ENCODE data around the gene DYNLRB1. TPM values are rescaled to one million over a fixed set of nuclear protein-coding genes. Genes with fewer than 3 reads are reported as not detected.
"Not testable (repeated sequence)": the region's sequence is repeated elsewhere in the genome, so short reads cannot be mapped to it uniquely, and the experiment has no call there.

DYNLRB1 gene
- total RNA-seq, 4 donors from 2014 or later, result 77.6 to 181 (median 135) TPM

DNA sequence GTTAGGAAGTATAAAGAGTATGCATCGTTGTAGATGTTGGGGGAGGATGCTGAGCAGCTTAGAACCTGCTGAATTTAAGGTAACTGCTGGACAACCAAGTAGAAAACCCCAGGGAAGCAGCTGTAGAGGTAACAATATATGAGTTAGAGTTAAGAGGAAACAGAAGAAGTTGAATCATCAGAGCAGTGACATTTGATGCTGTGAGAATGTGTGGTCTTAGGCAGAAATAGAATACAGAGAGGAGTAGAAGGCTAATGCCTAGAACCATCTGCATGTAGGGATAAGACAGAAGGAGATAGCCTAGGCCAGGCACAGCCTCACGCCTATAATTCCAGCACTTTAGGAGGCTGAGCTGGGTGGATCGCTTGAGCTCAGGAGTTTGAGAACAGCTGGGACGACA lies 22.6 kb upstream of the DYNLRB1 start:
- Histone ChIP-seq H3K36me3 (peaks cover 0 to 67% (median 0%) of the 10 kb centered on the region in 3 donors), H3K9me3 (no peaks in the 10 kb centered on the region), H3K4me3 (no peak overlapping the region), H3K4me1 (no peaks in the 10 kb centered on the region), H3K27ac (no peak overlapping the region), H3K27me3 (no peaks in the 10 kb centered on the region)
- DNase-seq, result no peak
- no peak for TF ChIP-seq POLR2A (IDR thresholded peaks at IDR 0.05)
- TF ChIP-seq, protein P1, sequence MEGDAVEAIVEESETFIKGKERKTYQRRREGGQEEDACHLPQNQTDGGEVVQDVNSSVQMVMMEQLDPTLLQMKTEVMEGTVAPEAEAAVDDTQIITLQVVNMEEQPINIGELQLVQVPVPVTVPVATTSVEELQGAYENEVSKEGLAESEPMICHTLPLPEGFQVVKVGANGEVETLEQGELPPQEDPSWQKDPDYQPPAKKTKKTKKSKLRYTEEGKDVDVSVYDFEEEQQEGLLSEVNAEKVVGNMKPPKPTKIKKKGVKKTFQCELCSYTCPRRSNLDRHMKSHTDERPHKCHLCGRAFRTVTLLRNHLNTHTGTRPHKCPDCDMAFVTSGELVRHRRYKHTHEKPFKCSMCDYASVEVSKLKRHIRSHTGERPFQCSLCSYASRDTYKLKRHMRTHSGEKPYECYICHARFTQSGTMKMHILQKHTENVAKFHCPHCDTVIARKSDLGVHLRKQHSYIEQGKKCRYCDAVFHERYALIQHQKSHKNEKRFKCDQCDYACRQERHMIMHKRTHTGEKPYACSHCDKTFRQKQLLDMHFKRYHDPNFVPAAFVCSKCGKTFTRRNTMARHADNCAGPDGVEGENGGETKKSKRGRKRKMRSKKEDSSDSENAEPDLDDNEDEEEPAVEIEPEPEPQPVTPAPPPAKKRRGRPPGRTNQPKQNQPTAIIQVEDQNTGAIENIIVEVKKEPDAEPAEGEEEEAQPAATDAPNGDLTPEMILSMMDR (IDR thresholded peaks at IDR 0.05), result no peak

DNA sequence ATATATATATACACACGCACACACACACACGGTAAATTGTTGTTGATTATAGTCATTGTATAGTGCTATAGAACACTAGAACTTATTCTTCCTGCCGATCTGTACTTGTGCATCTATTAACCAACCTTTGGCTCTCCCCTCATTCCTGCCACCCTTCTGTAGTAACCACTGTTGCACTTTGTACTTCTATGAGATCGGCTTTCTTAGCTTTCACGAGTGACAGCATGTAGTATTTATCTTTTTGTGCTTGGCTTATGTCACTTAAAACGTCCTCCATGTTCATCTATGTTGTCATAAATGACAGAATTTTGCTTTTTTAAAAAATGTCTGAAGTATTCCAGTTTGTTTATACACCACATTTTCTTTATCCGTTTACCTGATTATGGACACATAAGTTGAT lies 20.9 kb upstream of the DYNLRB1 start:
- H3K27me3 ChIP-seq, result no peaks in the 10 kb centered on the region
- TF ChIP-seq, protein P1 (IDR thresholded peaks at IDR 0.05), result no peak
- TF ChIP-seq POLR2A (IDR thresholded peaks at IDR 0.05), result no peak
- no peak for DNase-seq
- no peak overlapping the region for H3K27ac ChIP-seq
- H3K4me3 ChIP-seq, result no peak overlapping the region
- no peaks in the 10 kb centered on the region for H3K9me3 ChIP-seq
- peaks cover 0 to 60% (median 0%) of the 10 kb centered on the region in 3 donors for H3K36me3 ChIP-seq
- no peaks in the 10 kb centered on the region for H3K4me1 ChIP-seq

DNA sequence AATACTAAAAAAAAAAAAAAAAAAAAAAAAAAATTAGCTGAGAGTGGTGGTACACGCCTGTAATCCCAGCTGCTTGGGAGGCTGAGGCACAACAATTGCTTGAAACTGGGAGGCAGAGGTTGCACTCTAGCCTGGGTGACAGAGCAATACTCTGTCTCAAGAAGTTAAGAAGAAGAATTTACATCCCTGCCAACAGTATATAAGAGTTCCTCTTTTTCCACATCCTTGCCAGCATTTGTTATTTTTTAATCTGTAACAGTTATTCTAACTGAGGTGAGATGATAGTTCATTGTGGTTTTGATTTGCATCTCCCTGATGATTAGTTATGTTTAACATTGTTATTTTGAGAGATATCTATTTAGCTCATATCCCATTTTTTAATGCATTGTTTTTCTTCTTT lies 20.3 kb upstream of the DYNLRB1 start:
- no peak overlapping the region for H3K27ac ChIP-seq
- DNase-seq, result no peak
- TF ChIP-seq, protein P1 (IDR thresholded peaks at IDR 0.05), result no peak
- no peak for TF ChIP-seq POLR2A (IDR thresholded peaks at IDR 0.05)
- no peak overlapping the region for H3K4me3 ChIP-seq
- no peaks in the 10 kb centered on the region for H3K9me3 ChIP-seq
- no peaks in the 10 kb centered on the region for H3K4me1 ChIP-seq
- peaks cover 0 to 60% (median 0%) of the 10 kb centered on the region in 3 donors for H3K36me3 ChIP-seq
- H3K27me3 ChIP-seq, result no peaks in the 10 kb centered on the region

DNA sequence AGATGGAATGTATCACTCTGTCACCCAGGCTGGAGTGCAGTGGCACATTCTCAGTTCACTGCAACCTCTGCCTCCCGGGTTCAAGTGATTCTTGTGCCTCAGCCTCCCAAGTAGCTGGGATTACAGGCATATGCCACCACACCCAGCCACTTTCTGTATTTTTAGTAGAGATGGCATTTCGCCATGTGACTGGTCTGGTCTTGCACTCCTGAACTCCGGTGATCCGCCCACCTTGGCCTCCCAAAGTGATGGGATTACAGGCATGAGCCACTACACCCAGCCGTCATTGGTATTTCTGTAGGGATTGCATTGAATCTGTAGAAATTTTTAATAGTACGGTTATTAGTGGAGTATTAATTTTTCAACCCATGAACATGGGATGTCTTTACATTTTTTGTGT lies 18.6 kb upstream of the DYNLRB1 start:
- not testable (repeated sequence) for H3K4me3 ChIP-seq, H3K27me3 ChIP-seq, H3K9me3 ChIP-seq, DNase-seq, H3K27ac ChIP-seq, H3K4me1 ChIP-seq
- peaks cover 0 to 49% (median 0%) of the 10 kb centered on the region in 3 donors for H3K36me3 ChIP-seq

DNA sequence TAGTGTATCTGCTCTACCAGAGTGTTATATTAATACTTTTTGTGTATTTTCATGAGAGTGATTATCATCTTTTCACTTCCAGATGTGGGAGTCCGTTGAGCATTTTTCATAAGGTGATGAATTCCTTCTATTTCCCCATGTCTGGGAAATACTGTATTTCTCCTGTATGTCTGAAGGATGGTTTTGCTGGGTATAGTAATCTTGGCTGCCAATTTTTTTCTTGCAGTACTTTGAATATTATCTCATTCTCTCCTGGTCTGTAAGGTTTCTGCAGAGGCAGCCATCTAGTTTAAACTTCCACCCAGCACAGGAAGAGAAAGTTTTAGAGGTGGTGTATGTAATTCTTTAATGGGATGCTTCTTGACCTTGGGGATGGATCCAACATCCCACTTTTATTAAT lies 15.4 kb upstream of the DYNLRB1 start:
- TF ChIP-seq, protein P1 (IDR thresholded peaks at IDR 0.05), result no peak
- no peak for TF ChIP-seq POLR2A (IDR thresholded peaks at IDR 0.05)
- peaks cover 0 to 54% (median 0%) of the 10 kb centered on the region in 3 donors for H3K36me3 ChIP-seq
- H3K27me3 ChIP-seq, result no peaks in the 10 kb centered on the region
- H3K27ac ChIP-seq, result no peak overlapping the region
- H3K4me3 ChIP-seq, result no peak overlapping the region
- no peaks in the 10 kb centered on the region for H3K4me1 ChIP-seq
- no peaks in the 10 kb centered on the region for H3K9me3 ChIP-seq
- no peak for DNase-seq

DNA sequence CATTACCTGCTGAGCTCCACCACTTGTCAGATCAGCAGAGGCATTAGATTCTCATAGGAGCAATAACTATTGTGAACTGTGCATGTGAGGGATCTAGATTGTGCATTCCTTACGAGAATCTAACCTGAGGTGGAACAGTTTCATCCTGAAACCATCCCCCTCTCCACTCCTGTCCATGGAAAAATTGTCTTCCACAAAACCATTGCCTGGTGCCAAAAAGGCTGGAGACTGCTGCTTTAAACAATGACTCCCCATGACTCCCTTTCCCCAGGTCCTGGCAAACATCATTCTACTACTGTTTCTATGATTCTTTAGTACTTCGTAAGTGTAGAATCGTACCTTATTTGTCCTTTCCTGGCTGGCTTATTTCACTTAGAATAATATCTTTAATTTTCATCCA lies 9.7 kb upstream of the DYNLRB1 start:
- Histone ChIP-seq H3K27ac (no peak overlapping the region), H3K27me3 (no peaks in the 10 kb centered on the region), H3K4me3 (no peak overlapping the region), H3K4me1 (no peaks in the 10 kb centered on the region), H3K9me3 (no peaks in the 10 kb centered on the region), H3K36me3 (peaks cover 0 to 57% (median 0%) of the 10 kb centered on the region in 3 donors)
- DNase-seq, result no peak
- TF ChIP-seq POLR2A (IDR thresholded peaks at IDR 0.05), result no peak
- TF ChIP-seq, protein P1 (IDR thresholded peaks at IDR 0.05), result no peak

Data from Peyer's patch (tissue), 4 donors.